ENCODE measurements around the gene GOLGA7B.

- no peak for TF ChIP-seq CTCF (conservative IDR thresholded peaks at IDR 0.05)
- no peak for TF ChIP-seq EZH2 (IDR thresholded peaks at IDR 0.05; ENCODE audit: low read depth)
Observed at GRCh38 chr10:97813311-97813710, 36.3 kb upstream of the GOLGA7B start.
